HG02678 (cell line): ENCODE data around the gene CTTNBP2NL.
A peak's percentile ranks its signal among the peaks of the same experiment; 100 is the strongest.
"Not testable (repeated sequence)": the region's sequence is repeated elsewhere in the genome, so short reads cannot be mapped to it uniquely, and the experiment has no call there.

Experiments used
- ATAC-seq: cut with Tn5 transposase; IDR thresholded peaks from one replicate; pipeline ENCODE4 v1.9.1; 2021; ENCODE audit warnings: mild to moderate bottlenecking, moderate library complexity; ENCODE audit not compliant: unreplicated experiment

CTTNBP2NL gene

DNA sequence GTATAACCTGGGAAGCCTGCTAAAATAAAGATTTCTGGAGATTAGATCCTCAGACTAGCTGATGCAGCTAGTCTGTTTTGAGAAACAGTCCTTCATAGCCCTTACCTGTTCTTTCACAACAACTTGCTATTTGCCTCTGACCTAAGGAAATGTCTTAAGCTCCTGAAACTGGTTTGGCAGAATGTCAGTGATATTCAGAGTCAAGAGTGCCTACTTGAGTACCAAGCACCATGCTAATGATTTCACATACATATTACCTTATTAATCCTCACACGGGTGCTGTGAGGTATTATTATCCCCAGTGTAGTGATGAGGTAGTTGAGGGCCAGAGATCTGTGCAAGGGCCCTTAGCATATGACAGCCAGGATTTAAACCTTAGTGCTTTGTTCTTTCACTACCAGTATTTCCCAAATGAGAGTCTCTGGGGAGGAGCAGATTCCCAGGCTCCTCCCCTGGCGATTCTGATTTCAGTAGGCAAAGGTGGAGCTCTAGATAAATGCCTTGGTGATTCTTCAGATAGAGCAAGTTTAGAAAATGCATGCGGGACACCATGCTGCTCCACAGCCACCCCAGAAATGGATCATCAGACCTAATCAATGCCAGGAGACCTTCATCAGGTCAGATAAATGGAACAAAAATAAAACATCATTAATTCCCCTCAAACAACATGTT lies 65.3 kb downstream of the CTTNBP2NL start:
- ATAC-seq = no peak

DNA sequence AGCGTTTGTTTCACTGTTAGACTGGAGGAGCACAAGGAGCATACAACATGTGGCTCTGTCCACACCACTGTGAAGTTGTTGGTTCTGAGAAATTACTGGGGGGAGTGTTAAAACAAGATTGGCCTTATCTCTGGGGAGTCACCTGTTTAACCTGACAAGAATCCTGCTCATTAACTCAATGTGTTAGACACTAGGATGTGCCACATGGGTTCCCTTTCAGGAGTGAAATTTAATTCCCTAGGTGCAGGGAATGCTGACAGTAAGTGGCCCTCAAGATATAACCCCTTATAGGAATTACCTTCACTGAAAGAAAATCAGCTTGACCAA lies 66.9 kb downstream of the CTTNBP2NL start:
- no peak for ATAC-seq

DNA sequence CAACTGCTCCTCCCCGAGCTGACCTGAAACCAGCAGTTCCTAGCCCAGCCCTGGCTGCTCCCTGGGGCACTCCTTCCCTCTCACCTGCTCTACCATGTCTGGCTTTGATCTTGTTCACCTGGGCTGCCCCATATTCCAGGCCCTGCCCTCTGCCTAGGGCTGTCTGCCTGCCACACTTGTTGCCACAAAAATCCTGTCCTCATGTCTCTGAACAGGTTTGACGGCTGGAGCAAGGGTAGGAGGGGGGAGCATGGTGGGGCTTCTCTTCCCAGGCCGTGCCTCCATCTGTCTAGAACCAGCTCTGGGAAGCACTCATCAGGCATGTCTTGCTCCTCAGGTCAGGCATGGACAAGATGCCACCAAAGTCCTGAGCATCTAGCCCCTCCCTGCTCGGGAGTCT lies 68.5 kb downstream of the CTTNBP2NL start:
- ATAC-seq = no peak

DNA sequence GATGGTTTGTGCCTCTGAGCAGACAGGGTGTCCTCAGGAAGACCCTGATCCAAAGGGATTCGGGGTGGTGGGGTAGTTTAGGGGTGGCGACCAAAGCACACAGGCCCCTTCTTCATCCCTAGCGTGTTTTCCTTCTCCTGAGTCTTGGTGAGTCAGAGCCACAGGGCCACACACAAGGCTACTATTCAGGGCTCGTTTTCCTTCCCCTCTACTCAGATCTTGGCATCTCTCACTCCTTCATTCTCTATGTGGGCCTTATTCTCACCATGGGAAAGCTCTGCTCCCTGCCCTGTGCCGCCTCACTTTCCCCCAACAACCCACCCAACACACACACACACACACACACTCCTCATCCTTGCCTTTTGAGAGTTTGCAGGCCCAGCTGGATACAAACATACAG lies 69.1 kb downstream of the CTTNBP2NL start:
- no peak for ATAC-seq

DNA sequence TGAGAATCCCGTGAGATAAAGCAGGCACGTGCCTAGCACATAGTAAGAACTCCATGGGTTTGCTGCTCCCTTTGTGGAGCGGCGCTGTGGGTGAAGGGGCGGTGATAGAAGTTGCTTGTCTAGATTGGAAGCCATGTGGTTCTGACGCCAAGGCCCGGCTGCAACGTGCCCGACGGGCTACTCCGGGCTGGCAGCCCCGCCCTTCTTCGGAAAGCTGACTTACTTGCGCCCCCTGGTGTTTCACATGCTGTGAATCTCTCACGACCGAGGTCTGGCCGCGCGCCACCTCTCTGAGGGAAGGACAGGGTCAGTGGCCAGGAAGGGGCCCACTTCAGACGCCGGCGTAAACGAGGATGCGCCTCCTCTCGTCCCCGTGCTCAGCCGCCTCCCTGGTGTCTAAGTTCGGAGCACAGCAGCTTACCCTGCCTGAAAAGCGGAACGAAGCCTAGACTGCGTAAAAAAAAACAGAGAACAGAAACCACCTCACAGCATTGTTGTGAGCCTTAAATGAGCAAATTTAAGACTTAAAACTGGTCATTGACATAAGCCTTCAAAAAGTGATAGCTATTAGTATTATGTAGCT lies 70.2 kb downstream of the CTTNBP2NL start:
- peak; percentile 89 for ATAC-seq

DNA sequence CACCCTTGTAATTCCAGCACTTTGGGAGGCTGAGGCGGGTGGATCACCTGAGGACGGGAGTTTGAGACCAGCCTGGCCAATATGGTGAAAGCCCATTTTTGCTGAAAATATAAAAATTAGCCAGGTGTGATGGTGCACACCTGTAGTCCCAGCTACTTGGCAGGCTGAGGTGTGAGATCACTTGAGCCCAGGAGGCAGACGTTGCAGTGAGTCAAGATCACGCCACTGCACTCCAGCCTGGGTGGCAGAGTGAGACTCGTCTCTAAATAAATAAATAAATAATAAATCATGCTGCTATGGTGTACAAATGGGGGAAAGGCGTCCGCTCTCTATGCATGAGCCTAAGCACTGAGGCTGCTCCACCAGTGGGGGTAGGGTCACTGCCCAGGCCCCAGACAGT lies 74.3 kb downstream of the CTTNBP2NL start:
- ATAC-seq = not testable (repeated sequence)

DNA sequence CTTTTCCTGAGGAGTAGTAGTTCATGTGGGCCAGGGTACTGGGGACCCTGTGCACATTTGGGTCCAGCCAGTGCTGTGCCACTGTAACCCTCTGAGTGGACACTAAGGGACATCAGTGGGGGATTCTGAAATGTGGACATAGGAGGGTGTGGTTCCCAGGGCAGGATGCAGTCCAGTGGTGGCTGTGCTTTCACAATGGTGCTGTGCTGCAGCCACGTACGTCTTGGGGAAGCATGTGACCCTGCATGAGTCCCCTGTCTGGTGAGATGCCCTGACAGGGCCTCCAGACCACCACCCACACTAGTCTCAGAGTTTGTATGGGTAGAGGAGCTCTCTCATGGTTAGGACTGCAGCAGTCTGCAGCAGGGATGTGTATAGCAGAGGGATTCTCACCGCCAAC lies 75.0 kb downstream of the CTTNBP2NL start:
- no peak for ATAC-seq

DNA sequence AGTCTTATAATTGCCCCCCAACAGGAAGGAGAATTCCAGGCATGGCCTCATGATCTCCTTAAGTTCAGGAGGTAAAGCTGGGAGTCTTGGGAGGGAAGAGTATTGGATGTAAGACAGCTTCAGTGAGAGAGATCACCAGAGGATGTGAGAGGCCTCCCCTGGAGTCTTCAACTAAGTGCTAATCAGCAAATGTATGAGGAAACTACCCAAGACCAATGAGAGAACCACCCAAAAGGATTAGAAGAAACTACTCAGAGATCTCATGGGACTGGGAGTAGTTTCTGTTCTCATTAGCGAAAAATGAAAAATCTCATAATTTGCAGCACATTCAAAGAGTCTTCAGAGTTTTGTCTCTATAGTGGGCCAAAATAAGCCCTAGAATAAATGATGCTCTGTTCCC lies 76.1 kb downstream of the CTTNBP2NL start:
- ATAC-seq = no peak

DNA sequence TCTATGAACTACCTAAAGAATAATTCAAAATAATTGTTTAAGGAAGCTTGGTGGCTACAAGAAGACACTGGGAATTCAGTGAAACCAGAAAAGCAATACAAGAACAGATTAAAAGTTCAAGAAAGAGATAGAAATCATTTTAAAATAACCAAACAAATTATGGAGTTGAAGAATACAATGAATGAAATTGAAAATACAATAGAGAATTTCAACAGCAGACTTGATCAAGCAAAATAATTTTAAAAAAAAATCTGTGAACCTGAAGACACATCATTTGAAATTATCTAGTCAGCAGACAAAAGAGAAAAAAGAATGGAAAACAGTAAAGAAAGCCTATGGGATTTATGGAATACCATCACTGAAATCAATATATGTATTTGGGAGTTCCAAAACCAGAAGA lies 81.5 kb downstream of the CTTNBP2NL start:
- ATAC-seq = no peak

DNA sequence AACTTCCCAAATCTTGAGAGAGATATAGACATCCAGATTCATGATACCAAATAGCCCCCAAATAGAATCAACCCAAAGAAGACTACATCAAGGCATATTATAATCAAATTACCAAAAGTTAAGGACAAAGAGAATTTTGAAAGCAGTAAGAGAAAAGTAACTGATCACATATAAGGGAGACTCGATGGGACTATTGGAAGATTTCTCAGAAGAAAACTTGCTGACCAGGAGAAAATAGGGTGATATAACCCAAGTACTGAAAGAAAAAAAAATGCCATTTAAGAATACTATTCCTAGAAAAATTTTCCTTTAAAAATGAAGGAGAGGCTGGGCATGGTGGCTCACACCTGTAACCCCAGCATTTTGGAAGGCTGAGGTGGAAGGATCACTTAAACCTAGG lies 82.3 kb downstream of the CTTNBP2NL start:
- no peak for ATAC-seq

DNA sequence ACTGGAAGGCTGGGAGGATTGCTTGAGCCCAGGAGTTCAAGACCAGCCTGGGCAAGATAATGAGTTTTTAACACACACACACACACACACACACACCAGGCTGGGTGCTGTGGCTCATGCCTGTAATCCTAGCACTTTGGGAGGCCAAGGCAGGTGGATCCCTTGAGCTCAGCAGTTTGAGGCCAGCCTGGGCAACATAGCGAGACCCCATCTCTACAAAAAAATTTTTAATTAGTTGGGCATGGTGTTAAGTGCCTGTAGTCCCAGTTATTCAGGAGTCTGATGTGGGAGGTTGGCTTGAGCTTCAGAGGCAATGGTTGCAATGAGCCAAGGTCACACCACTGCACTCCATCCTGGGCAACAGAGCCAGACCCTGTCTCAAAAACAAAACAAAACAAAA lies 90.0 kb downstream of the CTTNBP2NL start:
- not testable (repeated sequence) for ATAC-seq

DNA sequence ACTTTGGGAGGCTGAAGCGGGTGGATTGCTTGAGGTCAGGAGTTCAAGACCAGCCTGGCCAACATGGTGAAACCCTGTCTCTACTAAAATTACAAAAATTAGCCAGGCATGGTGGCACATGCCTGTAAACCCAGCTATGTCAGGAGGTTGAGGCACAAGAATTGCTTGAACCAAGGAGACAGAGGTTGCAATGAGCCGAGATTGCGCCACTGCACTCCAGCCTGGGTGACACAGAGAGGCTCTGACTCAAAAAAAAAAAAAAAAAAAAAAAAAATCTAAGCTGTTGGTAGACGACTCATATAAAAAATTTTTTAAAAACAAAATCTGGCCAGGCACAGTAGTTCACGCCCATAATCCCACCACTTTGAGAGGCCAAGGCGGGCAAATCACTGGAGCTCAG lies 91.7 kb downstream of the CTTNBP2NL start:
- not testable (repeated sequence) for ATAC-seq

DNA sequence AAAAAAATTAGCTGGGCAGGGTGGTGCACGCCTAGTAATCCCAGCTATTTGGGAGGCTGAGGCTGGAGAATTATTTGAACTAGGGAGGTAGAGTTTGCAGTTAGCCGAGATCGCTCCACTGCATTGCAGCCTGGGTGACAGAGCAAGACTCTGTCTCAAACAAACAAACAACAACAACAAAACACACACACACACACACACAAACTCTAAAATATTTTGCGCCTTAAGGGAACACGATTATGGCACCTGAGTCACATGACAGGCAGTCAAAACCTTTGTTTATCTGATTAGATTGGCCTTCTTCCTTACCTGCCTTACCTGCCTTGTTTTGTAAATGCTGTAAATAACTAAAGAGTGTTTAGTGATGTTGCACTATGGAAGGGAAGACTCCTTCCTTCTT lies 92.1 kb downstream of the CTTNBP2NL start:
- ATAC-seq = no peak

DNA sequence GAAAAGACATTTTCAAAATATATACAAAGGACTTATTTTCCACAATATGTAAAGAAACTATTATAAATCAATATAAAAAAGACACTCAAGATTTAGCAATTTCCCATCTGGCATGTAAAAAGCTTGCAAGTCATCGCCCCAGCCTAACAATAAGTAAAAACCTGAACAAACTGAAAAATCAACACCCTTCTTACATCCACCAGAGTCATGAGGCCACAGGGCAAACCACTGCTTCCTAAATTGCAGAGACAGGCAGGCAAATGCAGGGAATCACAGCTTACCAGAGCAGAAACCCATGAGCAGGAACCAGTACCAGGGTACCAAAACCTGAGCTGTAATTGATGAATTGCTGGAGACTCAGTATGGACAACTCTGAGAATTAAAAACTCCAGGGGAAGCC lies 96.1 kb downstream of the CTTNBP2NL start:
- ATAC-seq = no peak

DNA sequence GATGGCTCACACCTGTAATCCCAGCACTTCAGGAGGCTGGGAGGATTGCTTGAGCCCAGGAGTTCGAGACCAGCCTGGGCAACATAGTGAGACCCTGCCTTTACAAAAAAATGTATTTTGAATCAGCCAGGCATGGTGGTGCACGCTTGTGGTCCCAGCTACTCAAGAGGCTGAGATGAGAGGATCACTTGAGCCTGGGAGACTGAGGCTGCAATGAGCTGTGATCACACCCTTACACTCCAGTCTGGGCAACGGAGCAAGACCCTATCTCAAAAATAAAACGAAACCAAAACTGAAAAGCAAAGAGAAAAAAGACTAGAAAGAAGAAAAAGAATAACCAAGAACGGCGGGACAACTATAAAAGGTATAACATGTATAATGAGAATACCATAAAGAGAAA lies 97.3 kb downstream of the CTTNBP2NL start:
- ATAC-seq = no peak

DNA sequence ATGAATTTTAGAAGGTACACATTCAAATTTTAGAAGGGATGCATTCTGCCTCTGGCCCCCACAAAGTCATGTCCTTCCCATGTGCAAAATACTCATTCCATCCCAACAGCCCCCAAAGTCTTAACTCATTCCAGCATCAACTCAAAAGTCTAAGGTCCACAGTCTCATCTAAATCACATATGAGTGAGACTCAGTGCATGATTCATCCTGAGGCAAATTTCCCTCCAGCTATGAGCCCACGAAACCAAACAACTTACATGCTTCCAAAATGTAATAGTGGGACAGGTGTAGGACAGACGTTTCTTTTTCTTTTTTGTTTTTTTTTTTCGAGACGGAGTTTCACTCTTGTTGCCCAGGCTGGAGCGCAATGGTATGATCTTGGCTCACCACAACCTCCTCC lies 100.3 kb downstream of the CTTNBP2NL start:
- ATAC-seq = no peak

DNA sequence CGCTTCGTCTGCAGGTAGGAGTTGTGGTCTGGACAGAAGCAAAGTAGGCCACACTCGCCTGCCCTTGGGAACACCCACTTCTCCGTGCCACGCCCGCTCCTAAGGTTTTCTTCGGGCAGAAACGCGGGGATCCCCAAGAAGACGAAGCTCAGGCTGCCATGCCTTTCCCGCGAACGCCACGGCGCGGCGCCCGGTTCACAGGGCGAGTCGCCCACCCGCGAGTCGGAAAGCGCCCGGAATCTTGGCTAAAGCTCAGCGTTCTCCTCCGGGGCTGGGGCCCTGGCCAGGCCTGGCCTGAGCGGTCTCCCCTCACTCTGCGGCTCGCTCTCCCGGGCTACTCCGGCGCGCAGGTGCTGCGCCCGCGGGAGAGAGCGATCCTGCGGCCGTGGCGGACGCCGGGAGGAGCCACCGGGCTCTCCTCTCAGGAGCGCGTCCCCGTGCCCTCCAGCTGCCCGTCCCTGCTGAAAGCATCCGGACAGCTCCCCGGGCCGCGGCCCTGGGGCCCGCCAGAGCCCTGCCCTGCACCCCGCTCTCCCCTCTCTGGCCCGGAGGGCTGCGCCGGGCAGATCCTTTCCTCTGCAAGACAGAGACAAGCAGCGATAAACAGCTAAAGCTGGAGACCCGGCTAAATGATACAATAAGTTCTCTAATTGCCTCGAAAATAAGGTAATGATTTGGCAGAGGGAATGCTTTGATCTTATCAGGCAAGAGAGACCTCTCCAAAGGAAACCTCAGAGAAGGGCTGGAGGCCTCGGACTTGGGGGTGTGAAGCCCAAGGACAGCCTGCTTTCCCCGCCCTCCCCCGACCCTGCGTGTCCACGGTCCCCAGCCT lies 106.0 kb downstream of the CTTNBP2NL start:
- ATAC-seq = peak; percentile 64

DNA sequence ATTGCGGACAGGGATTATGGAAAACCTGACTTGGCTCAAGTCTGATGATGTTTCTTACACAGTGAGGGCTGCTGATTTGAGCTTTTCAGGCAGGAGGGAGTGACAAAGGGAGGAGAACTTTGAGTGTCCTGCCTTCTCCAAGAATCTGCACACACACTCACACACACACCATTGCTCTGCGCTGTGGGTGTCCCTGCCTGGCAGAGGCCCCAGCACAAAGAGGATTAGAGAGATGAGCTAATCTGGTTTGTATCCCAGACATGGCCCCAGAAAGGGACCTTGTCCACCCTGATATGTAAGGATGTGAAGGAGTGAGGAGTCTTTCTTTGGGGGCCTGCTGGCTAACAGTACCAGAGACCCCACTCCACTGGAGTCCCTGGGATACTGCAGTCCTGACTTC lies 106.8 kb downstream of the CTTNBP2NL start:
- ATAC-seq = no peak

DNA sequence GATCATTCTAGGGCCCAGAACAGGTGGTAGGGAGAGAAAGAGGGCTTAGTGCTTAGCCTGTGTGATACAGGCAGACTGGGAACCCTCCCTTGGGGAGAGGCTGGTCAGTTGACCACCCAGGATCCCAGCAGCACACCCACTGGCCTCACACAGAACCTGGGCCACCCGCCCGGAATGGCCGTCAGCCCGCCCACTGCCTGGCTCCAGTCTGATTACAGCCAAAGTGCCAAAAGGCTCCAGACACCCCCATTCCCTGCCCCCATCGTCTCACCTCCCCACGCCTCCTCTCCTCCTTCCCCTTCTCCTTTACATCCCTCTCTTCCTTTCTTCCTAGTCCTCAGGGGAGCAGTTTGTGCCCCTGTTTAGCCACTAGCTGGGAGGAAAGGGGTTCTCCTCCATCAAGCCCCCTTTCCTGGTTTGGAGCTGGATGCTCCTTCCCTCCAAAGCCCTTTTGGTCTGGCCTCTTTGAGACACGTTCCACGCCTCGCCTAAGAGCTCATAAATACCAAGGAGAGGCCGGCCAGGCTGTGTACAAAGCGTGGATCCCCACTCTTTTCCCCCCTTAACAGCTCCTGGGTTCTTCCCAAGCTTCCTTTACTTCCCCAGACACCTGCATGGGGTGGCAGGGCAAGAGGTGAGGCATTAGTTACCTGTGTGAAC lies 108.1 kb downstream of the CTTNBP2NL start:
- no peak for ATAC-seq

DNA sequence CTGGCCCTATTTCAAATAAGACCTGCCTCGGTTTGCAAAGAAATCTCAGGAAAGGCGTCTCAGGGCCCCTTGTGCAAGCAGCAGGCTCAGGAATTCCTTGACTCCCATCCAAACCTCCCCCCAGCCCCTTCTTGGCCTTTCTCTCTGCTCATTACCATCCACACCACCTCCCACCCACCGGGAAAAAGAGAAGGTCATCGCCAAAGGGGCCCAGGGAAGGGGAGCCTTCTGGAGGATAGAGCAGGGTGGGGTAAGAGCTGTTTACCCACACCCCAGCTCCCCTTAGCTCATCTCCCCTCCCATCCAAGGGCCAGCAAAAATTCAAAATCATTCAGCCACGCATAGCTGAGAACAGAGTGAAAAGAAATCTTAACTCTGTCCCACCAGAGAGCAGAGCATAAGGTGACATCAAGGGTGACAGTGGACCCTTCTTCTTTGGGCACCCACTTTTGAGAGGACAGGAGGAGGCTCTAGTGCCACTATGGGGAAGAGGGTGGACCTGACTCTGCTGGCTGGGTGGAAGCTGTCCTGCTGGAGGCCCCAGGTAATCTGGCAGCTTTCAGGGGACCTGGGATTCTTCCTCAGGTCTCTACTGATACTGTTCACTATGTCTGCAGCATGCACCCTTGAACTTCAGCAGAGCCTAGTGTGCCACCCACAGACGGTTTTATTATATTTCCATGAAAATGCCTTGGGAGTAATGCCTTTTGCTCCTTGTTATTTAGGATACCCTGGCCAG lies 108.8 kb downstream of the CTTNBP2NL start:
- ATAC-seq = no peak

DNA sequence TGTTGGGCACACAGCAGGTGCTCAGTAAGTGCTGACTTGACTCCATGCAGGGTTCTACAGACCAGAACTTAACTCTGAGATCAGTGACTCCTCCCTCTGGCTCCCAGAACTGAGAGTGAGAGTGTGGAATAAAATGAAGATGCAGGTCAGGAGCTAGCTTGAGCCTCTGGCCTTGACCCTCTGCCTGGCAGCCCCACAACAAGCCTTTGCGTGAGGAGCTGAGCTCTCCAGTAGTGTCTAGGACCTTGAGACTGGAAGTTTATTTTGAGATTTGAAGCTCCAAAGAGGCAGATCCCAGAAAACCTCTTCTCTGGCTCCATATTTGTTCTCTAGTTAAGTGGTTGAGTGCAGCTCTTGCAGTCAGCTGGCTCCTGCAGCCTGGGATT lies 109.4 kb downstream of the CTTNBP2NL start:
- ATAC-seq = no peak
